ENCODE measurements around the gene GALE. TPM values are rescaled to one million over a fixed set of nuclear protein-coding genes. Genes with fewer than 3 reads are reported as not detected.
"Not testable (repeated sequence)": the region's sequence is repeated elsewhere in the genome, so short reads cannot be mapped to it uniquely, and the experiment has no call there.

The GALE gene
- total and polyA plus RNA-seq, 2 of the 13 experiments (the other 11 are each of a cell fraction or from before 2014, with no cell fraction given) = 85.2 to 88.4 TPM

DNA sequence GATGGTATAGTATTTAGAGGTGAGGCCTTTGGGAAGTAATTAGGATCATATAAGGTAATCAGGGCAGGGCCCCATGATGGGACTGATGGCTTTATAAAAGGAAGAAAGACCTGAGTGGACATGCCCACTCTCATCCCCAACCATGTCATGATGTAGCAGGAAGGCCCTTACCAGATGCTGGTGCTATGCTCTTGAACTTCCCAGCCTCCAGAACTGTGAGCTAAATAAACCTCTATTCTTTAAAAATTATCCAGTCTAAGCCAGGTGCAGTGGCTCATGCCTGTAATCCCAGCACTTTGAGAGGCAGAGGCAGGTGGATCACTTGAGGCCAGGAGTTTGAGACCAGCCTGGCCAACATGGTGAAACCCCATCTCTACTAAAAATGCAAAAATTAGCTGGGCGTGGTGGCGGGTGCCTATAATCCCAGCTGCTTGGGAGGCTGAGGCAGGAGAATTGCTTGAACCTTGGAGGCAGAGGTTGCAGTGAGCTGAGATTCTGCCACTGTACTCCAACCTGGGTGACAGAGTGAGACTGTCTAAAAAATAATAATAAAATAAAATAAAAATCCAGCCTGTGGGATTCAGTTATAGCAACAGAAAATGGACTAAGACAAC lies 47.0 kb upstream of the GALE start:
- H3K36me3 ChIP-seq (replicated peaks in 1 of 2; ENCODE audit: control insufficient read depth in 1 of 2, insufficient read depth in 2 of 2, low read length in 2 of 2); FAIRE-seq; CTCF ChIA-PET (ENCODE audit: low intra/inter-chr PET ratio, low total read pairs); H2AFZ ChIP-seq (ENCODE audit: low read length); H4K20me1 ChIP-seq (ENCODE audit: insufficient read depth, low read length); H3K79me2 ChIP-seq (ENCODE audit: insufficient read depth, low read length); H3K9me3 ChIP-seq (ENCODE audit: low read length); intact Hi-C loops (cut with micrococcal nuclease; ENCODE audit: unreplicated experiment); DNase-seq (ENCODE audit: low spot score); H3K4me3 ChIP-seq (replicated peaks in 1 of 3; ENCODE audit: insufficient read depth in 1 of 3, low read depth in 2 of 3, low read length in 3 of 3); H3K9ac ChIP-seq (ENCODE audit: insufficient read depth, low read depth, low read length); ATAC-seq; BruUV-seq (replicated peaks); H3K4me2 ChIP-seq (ENCODE audit: low read depth, low read length); H3K27ac ChIP-seq (ENCODE audit: extremely low read length, insufficient read depth, low read length); H3K27me3 ChIP-seq (ENCODE audit: control insufficient read depth in 1 of 2, insufficient read depth in 2 of 2, low read length in 2 of 2); H3K4me1 ChIP-seq (ENCODE audit: insufficient read depth, low read length); in situ Hi-C loops (cut with HindIII; ENCODE audit: extremely low pct_ligation_motif_present, low pct_unique_long_range_greater_than_20kb); POLR2A ChIA-PET: not testable (repeated sequence)
- WGBS (ENCODE audit: low lambda C conversion rate) = 100% methylated on average over 2 of the region's 2 CpGs
- TF ChIP-seq ZNF564 (CRISPR knock-in tag; IDR thresholded peaks at IDR 0.05) (peak; percentile 97), ZNF766 (CRISPR knock-in tag; IDR thresholded peaks at IDR 0.05; ENCODE audit: borderline replicate concordance) (peak; percentile 90; the same call in 1 of the 2 replicates)

GRCh38 chr1:23845163-23845562 lies 44.6 kb upstream of the GALE start:
- H3K27me3 ChIP-seq (ENCODE audit: control insufficient read depth in 1 of 2, insufficient read depth in 2 of 2, low read length in 2 of 2) = no peaks in the 10 kb centered on the region
- no TSS peak for BruUV-seq (replicated peaks)
- WGBS (ENCODE audit: low lambda C conversion rate) = 97% methylated on average over 2 of the region's 2 CpGs
- H3K9me3 ChIP-seq (ENCODE audit: low read length) = no peaks in the 10 kb centered on the region
- POLR2A ChIA-PET = no interaction called here
- ATAC-seq = no peak
- no peak for FAIRE-seq
- H3K4me1 ChIP-seq (ENCODE audit: insufficient read depth, low read length) = peaks cover 11% of the 10 kb centered on the region
- no peak overlapping the region for H3K4me3 ChIP-seq (replicated peaks in 1 of 3; ENCODE audit: insufficient read depth in 1 of 3, low read depth in 2 of 3, low read length in 3 of 3)
- peaks cover 0 to 4% of the 10 kb centered on the region in 2 experiments; a peak in 4 of 5 replicates for H3K36me3 ChIP-seq (replicated peaks in 1 of 2; ENCODE audit: control insufficient read depth in 1 of 2, insufficient read depth in 2 of 2, low read length in 2 of 2)
- CTCF ChIA-PET (ENCODE audit: low intra/inter-chr PET ratio, low total read pairs) = no interaction called here
- no peak overlapping the region for H3K4me2 ChIP-seq (ENCODE audit: low read depth, low read length)
- no peak for DNase-seq (ENCODE audit: low spot score)
- no peaks in the 10 kb centered on the region for H4K20me1 ChIP-seq (ENCODE audit: insufficient read depth, low read length)
- no peak overlapping the region for H3K9ac ChIP-seq (ENCODE audit: insufficient read depth, low read depth, low read length)
- H2AFZ ChIP-seq (ENCODE audit: low read length) = no peak overlapping the region
- intact Hi-C loops (cut with micrococcal nuclease; ENCODE audit: unreplicated experiment) (no loop called here), in situ Hi-C loops (cut with HindIII; ENCODE audit: extremely low pct_ligation_motif_present, low pct_unique_long_range_greater_than_20kb) (no loop called here)
- no peaks in the 10 kb centered on the region for H3K79me2 ChIP-seq (ENCODE audit: insufficient read depth, low read length)
- H3K27ac ChIP-seq (ENCODE audit: extremely low read length, insufficient read depth, low read length) = no peak overlapping the region
- TF ChIP-seq ZNF441 (CRISPR knock-in tag; IDR thresholded peaks at IDR 0.05; ENCODE audit: borderline replicate concordance) (no peak), ZNF775 (CRISPR knock-in tag; IDR thresholded peaks at IDR 0.05; ENCODE audit: borderline replicate concordance) (no peak), ZBTB49 (CRISPR knock-in tag; IDR thresholded peaks at IDR 0.05; ENCODE audit: borderline replicate concordance) (no peak), HDAC2 (CRISPR knock-in tag; IDR thresholded peaks at IDR 0.05) (no peak), RXRB (CRISPR knock-in tag; IDR thresholded peaks at IDR 0.05; ENCODE audit: borderline replicate concordance) (no peak), SAFB2 (CRISPR knock-in tag; IDR thresholded peaks at IDR 0.05; ENCODE audit: borderline replicate concordance, low read depth) (no peak), CREB1 (IDR thresholded peaks at IDR 0.05) (no peak), CREB1 (CRISPR knock-in tag; IDR thresholded peaks at IDR 0.05) (no peak), ZNF34 (CRISPR knock-in tag; IDR thresholded peaks at IDR 0.05; ENCODE audit: borderline replicate concordance) (no peak), ZNF512 (CRISPR knock-in tag; IDR thresholded peaks at IDR 0.05) (no peak), ZNF629 (CRISPR knock-in tag; conservative IDR thresholded peaks at IDR 0.05) (no peak)
- TF ChIP-seq, protein P1, sequence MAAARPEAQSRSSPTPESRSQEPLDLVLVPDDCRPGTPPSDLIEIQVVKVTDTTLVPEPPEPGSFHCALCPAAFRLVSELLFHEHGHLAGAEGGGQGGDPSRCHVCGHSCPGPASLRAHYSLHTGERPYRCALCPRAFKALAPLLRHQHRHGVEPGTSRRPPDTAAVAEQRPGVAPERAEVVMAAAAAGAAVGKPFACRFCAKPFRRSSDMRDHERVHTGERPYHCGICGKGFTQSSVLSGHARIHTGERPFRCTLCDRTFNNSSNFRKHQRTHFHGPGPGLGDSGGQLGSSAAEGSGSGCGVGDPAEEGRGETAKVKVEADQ (CRISPR knock-in tag; IDR thresholded peaks at IDR 0.05; ENCODE audit: borderline replicate concordance) = no peak
